KMS-11 (cell line): ENCODE data around the gene GLP1R.

ENCODE experiments used
- H2AFZ ChIP-seq: fragments of 200-600 bp; sonication (generic); 2 replicates; pipeline ENCODE4 v1.6.1; 2016; ENCODE audit warnings: antibody characterized with exemption, mixed run types, low read depth
- H3K27ac ChIP-seq: fragments of 200-600 bp; sonication (generic); 2 replicates; pipeline ENCODE4 v1.6.1; 2016; ENCODE audit warnings: mild to moderate bottlenecking, mixed run types
- H3K27me3 ChIP-seq: fragments of 200-600 bp; sonication (generic); 2 replicates; pipeline ENCODE4 v1.6.1; 2017; ENCODE audit warnings: mild to moderate bottlenecking, low read depth, mixed run types, moderate library complexity; ENCODE audit not compliant: insufficient read depth
- H3K36me3 ChIP-seq: fragments of 200-600 bp; sonication (generic); 2 replicates; pipeline ENCODE4 v1.6.1; 2017; ENCODE audit warnings: mild to moderate bottlenecking, mixed run types; ENCODE audit not compliant: insufficient read depth
- H3K4me1 ChIP-seq: fragments of 200-600 bp; sonication (generic); 2 replicates; pipeline ENCODE4 v1.6.1; 2016; ENCODE audit warnings: mild to moderate bottlenecking, low read depth, mixed run types; ENCODE audit not compliant: poor library complexity, severe bottlenecking
- H3K4me2 ChIP-seq: fragments of 200-600 bp; sonication (generic); 2 replicates; pipeline ENCODE4 v1.7.0; 2016; ENCODE audit warnings: mild to moderate bottlenecking, mixed run types
- H3K4me3 ChIP-seq: fragments of 200-600 bp; sonication (generic); IDR thresholded peaks from 2 replicates; pipeline ENCODE4 v1.6.1; 2017; ENCODE audit warnings: low read depth, low read length, mixed read lengths; ENCODE audit not compliant: insufficient read depth
- H3K79me2 ChIP-seq: fragments of 200-600 bp; sonication (generic); 2 replicates; pipeline ENCODE4 v1.6.1; 2016; ENCODE audit warnings: low read depth, mixed run types; ENCODE audit not compliant: insufficient read depth
- H3K9ac ChIP-seq: fragments of 200-600 bp; sonication (generic); 2 replicates; pipeline ENCODE4 v1.6.1; 2016; ENCODE audit warnings: mild to moderate bottlenecking, mixed run types
- H4K20me1 ChIP-seq: fragments of 200-600 bp; sonication (generic); 2 replicates; pipeline ENCODE4 v1.6.1; 2016; ENCODE audit warnings: mild to moderate bottlenecking, mixed run types; ENCODE audit not compliant: insufficient read depth
- TF ChIP-seq, protein P1 (sequence below): fragments of 200-600 bp; sonication (generic); conservative IDR thresholded peaks from 2 replicates; pipeline ENCODE4 v1.6.1; 2017; ENCODE audit warnings: low read depth, mild to moderate bottlenecking, antibody characterized with exemption, low read length, moderate library complexity, mixed read lengths

Gene GLP1R

GRCh38 chr6:39114388-39114703 lies 65.8 kb downstream of the GLP1R start:
- Histone ChIP-seq H3K4me2 (peak overlapping the region; percentile 73), H3K36me3 (no peaks in the 10 kb centered on the region), H3K27me3 (no peaks in the 10 kb centered on the region), H3K4me3 (peak overlapping the region; percentile 42), H2AFZ (peak overlapping the region; percentile 99), H3K9ac (peak overlapping the region; percentile 73), H3K4me1 (peaks cover 15% of the 10 kb centered on the region), H3K79me2 (no peaks in the 10 kb centered on the region), H4K20me1 (no peaks in the 10 kb centered on the region), H3K27ac (peak overlapping the region; percentile 77)
- TF ChIP-seq, protein P1, sequence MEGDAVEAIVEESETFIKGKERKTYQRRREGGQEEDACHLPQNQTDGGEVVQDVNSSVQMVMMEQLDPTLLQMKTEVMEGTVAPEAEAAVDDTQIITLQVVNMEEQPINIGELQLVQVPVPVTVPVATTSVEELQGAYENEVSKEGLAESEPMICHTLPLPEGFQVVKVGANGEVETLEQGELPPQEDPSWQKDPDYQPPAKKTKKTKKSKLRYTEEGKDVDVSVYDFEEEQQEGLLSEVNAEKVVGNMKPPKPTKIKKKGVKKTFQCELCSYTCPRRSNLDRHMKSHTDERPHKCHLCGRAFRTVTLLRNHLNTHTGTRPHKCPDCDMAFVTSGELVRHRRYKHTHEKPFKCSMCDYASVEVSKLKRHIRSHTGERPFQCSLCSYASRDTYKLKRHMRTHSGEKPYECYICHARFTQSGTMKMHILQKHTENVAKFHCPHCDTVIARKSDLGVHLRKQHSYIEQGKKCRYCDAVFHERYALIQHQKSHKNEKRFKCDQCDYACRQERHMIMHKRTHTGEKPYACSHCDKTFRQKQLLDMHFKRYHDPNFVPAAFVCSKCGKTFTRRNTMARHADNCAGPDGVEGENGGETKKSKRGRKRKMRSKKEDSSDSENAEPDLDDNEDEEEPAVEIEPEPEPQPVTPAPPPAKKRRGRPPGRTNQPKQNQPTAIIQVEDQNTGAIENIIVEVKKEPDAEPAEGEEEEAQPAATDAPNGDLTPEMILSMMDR = no peak

- H3K27ac ChIP-seq = peak within 1 kb of the TSS; percentile 77
- no peaks in the 10 kb centered on the region for H3K79me2 ChIP-seq
- H3K27me3 ChIP-seq = no peaks in the 10 kb centered on the region
- peak within 1 kb of the TSS; percentile 73 for H3K4me2 ChIP-seq
- peak within 1 kb of the TSS; percentile 99 for H2AFZ ChIP-seq
- H3K36me3 ChIP-seq = no peaks in the 10 kb centered on the region
- peak within 1 kb of the TSS; percentile 42 for H3K4me3 ChIP-seq
- H3K9ac ChIP-seq = peak within 1 kb of the TSS; percentile 73
- no peaks in the 10 kb centered on the region for H4K20me1 ChIP-seq
- peaks cover 15% of the 10 kb centered on the region for H3K4me1 ChIP-seq
- TF ChIP-seq, protein P1 = no peak
Observed at GRCh38 chr6:39114704-39115599, 66.4 kb downstream of the GLP1R start, which contains the start of gene SAYSD1. Gene SAYSD1 (minus strand): TSS chr6:39115186. CDS start chr6:39115089, 97 bp downstream.

- no peaks in the 10 kb centered on the region for H4K20me1 ChIP-seq
- TF ChIP-seq, protein P1 = no peak
- H3K27me3 ChIP-seq = no peaks in the 10 kb centered on the region
- H3K36me3 ChIP-seq = no peaks in the 10 kb centered on the region
- no peak overlapping the region for H3K4me3 ChIP-seq
- H3K4me1 ChIP-seq = peaks cover 7% of the 10 kb centered on the region
- no peak overlapping the region for H3K9ac ChIP-seq
- no peaks in the 10 kb centered on the region for H3K79me2 ChIP-seq
- H3K27ac ChIP-seq = no peak overlapping the region
- no peak overlapping the region for H2AFZ ChIP-seq
- H3K4me2 ChIP-seq = no peak overlapping the region
Observed at GRCh38 chr6:39118921-39119320, 70.3 kb downstream of the GLP1R start.

GRCh38 chr6:39124114-39124513 lies 75.5 kb downstream of the GLP1R start:
- Histone ChIP-seq H3K36me3 (no peaks in the 10 kb centered on the region), H3K27me3 (no peaks in the 10 kb centered on the region), H3K4me3 (no peak overlapping the region), H4K20me1 (no peaks in the 10 kb centered on the region), H2AFZ (no peak overlapping the region), H3K4me2 (no peak overlapping the region), H3K4me1 (no peaks in the 10 kb centered on the region), H3K9ac (no peak overlapping the region), H3K79me2 (no peaks in the 10 kb centered on the region), H3K27ac (no peak overlapping the region)
- TF ChIP-seq, protein P1 = no peak
